ENCODE results near the gene NOS3.

GRCh38 chr7:151016942-151017341, 26.1 kb downstream of the NOS3 start:
- TF ChIP-seq EZH2phosphoT487 (IDR thresholded peaks at IDR 0.05; ENCODE audit: insufficient read depth, low read depth) (no peak), EZH2 (IDR thresholded peaks at IDR 0.05; ENCODE audit: insufficient read depth, poor library complexity, severe bottlenecking) (no peak)

Measured in GM23248 (cell line).